ENCODE measurements around the gene ATXN7L2.

The ATXN7L2 gene

GRCh38 chr1:109478806-109479205 lies 4.9 kb upstream of the ATXN7L2 start:
- peak; percentile 47 for DNase-seq

- no peak for DNase-seq
These were observed 4.4 kb upstream of the ATXN7L2 start for GRCh38 chr1:109479311-109479710.

GRCh38 chr1:109479901-109480300 lies 3.8 kb upstream of the ATXN7L2 start:
- DNase-seq, result no peak

GRCh38 chr1:109481646-109482045 lies 2.1 kb upstream of the ATXN7L2 start:
- no peak for DNase-seq

GRCh38 chr1:109482242-109482641 lies 1.5 kb upstream of the ATXN7L2 start:
- no peak for DNase-seq

GRCh38 chr1:109482791-109483671 lies 674 bp upstream of the ATXN7L2 start:
- DNase-seq, result peak; percentile 60

GRCh38 chr1:109484519-109484975 lies 842 bp downstream of the ATXN7L2 start:
- no peak for DNase-seq

- no peak for DNase-seq
These were observed 1.3 kb downstream of the ATXN7L2 start for GRCh38 chr1:109485001-109485400.

- no peak for DNase-seq
These were observed 3.6 kb downstream of the ATXN7L2 start for GRCh38 chr1:109487261-109487660.

- no peak for DNase-seq
These were observed 4.5 kb downstream of the ATXN7L2 start for GRCh38 chr1:109488201-109488600.

- DNase-seq, result no peak
These were observed 5.0 kb downstream of the ATXN7L2 start for GRCh38 chr1:109488696-109489095.

- peak; percentile 83 for DNase-seq
These were observed 6.6 kb downstream of the ATXN7L2 start for GRCh38 chr1:109490029-109490933.

- no peak for DNase-seq
These were observed 7.2 kb downstream of the ATXN7L2 start for GRCh38 chr1:109490934-109491302.

- no peak for DNase-seq
These were observed 7.7 kb downstream of the ATXN7L2 start for GRCh38 chr1:109491372-109491771.

GRCh38 chr1:109492779-109493178 lies 9.1 kb downstream of the ATXN7L2 start:
- no peak for DNase-seq

GRCh38 chr1:109493227-109493626 lies 9.5 kb downstream of the ATXN7L2 start:
- no peak for DNase-seq

- DNase-seq, result peak; percentile 88
These were observed 10.3 kb downstream of the ATXN7L2 start, which contains the start of gene CYB561D1 for GRCh38 chr1:109493805-109494539. Gene CYB561D1, plus strand, starts transcription at chr1:109494094. Its CDS starts 46 bp downstream, at chr1:109494140.

GRCh38 chr1:109495738-109496137 lies 12.0 kb downstream of the ATXN7L2 start:
- DNase-seq, result no peak

GRCh38 chr1:109497449-109498160 lies 13.9 kb downstream of the ATXN7L2 start:
- DNase-seq, result no peak

GRCh38 chr1:109498161-109498801 lies 14.6 kb downstream of the ATXN7L2 start:
- peak; percentile 32 for DNase-seq

- DNase-seq, result no peak
These were observed 15.4 kb downstream of the ATXN7L2 start for GRCh38 chr1:109499081-109499480.
